LNCaP clone FGC (cell line): ENCODE measurements around the gene ANKRD55.
"Not testable (repeated sequence)": the region's sequence is repeated elsewhere in the genome, so short reads cannot be mapped to it uniquely, and the experiment has no call there.

ENCODE experiments used
- DNase-seq: peaks from one replicate; pipeline ENCODE4 v3.0.0-alpha.2; 2011; ENCODE audit warnings: low read depth
- H3K4me3 ChIP-seq: 2 replicates; pipeline ENCODE4 v1.5.1; 2011; ENCODE audit warnings: mild to moderate bottlenecking, low read depth, low read length, control low read depth
- TF ChIP-seq, protein P1 (sequence below): IDR thresholded peaks from 2 replicates; pipeline ENCODE4 v1.5.1; 2012; ENCODE audit warnings: mild to moderate bottlenecking; ENCODE audit not compliant: control insufficient read depth, insufficient read depth; ENCODE audit errors: extremely low read depth

Gene ANKRD55

DNA sequence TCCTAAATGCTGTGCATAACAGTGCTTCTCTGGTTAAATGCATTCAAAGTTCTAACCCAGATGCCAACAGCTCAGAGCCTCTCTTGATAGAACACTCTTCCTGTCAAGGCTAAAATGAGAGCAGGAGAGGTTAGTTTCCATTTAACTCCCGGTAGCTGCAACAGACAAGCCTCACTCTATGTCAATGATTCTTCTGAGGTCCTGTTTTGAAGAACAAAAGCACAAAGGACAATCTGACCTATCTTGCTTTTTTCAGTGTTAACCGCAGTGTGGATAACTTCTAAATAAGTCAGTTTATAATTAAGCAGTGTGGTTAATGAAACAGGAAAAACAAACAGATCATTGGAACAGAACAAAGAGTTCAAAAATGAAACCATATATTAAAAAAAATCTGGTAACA is 80.7 kb downstream of the ANKRD55 start:
- no peak for DNase-seq
- H3K4me3 ChIP-seq: no peak overlapping the region
- TF ChIP-seq, protein P1, sequence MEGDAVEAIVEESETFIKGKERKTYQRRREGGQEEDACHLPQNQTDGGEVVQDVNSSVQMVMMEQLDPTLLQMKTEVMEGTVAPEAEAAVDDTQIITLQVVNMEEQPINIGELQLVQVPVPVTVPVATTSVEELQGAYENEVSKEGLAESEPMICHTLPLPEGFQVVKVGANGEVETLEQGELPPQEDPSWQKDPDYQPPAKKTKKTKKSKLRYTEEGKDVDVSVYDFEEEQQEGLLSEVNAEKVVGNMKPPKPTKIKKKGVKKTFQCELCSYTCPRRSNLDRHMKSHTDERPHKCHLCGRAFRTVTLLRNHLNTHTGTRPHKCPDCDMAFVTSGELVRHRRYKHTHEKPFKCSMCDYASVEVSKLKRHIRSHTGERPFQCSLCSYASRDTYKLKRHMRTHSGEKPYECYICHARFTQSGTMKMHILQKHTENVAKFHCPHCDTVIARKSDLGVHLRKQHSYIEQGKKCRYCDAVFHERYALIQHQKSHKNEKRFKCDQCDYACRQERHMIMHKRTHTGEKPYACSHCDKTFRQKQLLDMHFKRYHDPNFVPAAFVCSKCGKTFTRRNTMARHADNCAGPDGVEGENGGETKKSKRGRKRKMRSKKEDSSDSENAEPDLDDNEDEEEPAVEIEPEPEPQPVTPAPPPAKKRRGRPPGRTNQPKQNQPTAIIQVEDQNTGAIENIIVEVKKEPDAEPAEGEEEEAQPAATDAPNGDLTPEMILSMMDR: no peak

DNA sequence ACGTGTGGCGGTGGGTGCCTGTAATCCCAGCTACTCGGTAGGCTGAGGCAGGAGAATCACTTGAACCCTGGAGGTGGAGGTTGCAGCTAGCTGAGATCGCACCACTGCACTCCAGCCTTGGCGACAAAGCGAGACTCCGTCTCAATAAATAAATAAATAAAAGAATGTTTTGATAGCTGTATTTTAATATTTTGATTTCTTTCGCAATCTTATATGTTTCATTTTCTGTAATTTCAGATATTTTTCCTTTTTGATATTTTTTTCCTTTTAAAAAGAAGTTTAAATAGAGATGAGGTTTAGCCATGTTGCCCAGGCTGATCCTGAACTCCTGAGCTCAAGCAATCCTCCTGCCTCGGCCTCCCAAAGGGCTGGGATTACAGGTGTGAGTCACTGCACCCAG is 82.4 kb downstream of the ANKRD55 start:
- DNase-seq, H3K4me3 ChIP-seq: not testable (repeated sequence)

DNA sequence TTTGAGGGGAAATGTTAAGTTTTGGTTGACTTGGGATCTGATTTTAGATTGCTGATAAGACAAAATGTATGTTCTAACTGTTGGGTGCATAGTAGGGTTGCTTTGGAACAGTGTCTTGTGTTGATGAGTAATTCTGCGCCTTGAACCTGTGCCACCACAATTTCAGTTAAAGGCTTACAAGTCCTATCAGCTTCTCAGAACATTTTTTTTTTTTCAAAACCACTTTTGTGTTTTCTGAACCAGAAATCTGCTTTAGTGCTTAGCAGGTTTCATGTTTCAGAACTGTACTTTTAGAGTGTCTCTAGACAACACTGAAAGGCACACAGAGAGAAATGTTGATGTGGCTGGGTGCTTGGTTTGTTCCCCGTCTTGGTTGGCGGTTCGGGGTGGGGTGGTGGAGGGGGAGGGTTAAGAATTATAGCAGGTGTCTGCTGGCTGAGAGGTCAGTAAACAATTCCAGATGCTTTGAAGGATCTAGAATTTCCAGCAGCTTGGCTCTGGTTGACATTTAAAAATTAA is 84.6 kb downstream of the ANKRD55 start:
- H3K4me3 ChIP-seq: no peak overlapping the region
- TF ChIP-seq, protein P1: no peak
- DNase-seq: no peak

DNA sequence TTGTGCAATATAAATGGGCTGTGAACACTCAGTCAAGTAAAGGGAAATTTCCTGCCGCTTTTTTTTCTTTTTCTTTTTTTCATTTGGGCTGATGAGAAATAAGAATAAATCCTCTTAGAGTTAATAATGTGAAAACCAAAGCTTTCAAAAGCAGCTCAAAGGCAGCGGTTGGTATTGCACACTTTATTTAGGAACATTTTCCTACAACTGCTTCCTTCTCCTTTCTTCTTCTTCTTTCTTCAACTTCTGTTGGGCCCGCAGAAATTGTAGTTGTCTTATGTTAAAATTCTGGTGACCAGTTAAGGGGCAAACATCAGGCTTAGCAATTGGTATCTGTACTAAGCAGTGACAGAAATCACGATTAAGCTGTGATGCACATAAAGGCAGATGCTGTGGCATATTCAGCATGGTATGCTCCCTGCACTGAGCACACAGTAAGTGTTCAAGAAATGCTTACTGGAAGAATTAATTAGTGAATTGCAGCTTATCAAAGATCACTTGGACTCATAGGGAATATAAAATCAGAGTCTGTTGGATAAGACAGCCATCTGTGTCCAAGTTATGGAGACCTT is 85.4 kb downstream of the ANKRD55 start:
- TF ChIP-seq, protein P1: no peak
- no peak overlapping the region for H3K4me3 ChIP-seq
- no peak for DNase-seq

DNA sequence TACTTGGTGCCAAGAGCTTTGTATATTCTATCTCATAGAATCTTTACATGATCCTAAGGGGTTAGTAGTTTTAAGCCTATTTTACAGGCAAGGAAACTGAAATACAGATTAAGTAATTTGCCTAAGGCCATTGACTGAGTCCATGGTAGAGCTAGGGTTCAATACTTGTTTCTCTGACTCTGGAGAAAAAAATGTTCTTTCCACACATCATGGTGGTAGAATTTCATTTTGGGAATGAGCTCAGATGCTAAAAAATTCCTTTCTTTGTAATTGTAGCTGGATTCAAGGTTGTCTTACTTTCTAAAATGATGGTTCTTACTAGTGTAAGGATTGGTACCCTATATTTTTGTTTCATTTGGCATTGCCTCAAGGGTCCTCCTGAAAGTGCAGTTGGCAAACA is 86.0 kb downstream of the ANKRD55 start:
- TF ChIP-seq, protein P1: no peak
- no peak overlapping the region for H3K4me3 ChIP-seq
- no peak for DNase-seq

DNA sequence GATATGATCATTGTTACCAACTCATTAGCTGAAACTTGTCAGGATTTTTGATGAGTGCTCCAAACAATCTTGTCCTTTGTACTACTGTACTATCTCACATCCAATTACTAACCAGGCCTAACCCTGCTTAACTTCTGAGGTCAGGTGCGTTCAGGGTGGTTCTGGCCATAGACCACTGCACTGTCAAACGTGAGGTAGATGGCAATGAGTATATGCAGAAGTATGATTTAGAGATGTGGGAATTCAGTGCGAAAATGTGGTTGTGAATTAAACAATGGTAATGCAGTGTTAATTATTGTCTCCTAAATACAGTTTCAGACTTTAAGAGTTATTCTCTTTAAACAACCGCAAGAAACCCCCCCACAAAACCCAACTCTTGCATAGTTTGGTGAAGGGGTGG is 86.5 kb downstream of the ANKRD55 start:
- no peak for DNase-seq
- TF ChIP-seq, protein P1: no peak
- no peak overlapping the region for H3K4me3 ChIP-seq

DNA sequence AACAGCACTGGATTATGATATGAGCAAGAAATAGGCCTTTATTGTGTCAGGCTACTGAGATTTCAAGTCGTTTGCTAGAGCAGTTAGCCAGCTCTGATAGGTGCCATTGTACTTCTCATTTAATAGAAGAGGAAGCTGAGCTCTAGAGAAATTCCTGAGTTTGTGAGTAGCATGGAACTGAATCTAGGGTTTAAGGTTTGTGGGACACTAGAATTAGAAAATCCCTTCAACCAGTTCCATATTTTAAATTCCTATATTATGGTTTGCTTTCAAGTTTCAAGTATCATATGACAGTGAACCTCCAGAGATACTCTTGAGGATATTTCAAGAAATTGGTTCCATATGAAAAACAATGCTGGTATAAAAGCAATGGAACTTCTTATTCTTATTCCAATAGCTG is 87.6 kb downstream of the ANKRD55 start:
- no peak overlapping the region for H3K4me3 ChIP-seq
- no peak for DNase-seq
- TF ChIP-seq, protein P1: no peak
